ENCODE results near the gene TBX20. TPM values are rescaled to one million over a fixed set of nuclear protein-coding genes. Genes with fewer than 3 reads are reported as not detected.
"Not testable (repeated sequence)": the region's sequence is repeated elsewhere in the genome, so short reads cannot be mapped to it uniquely, and the experiment has no call there.

TBX20 gene
- total and polyA plus RNA-seq, 7 donors: not detected

GRCh38 chr7:35216033-35216432 lies 37.9 kb downstream of the TBX20 start:
- H3K9me3 ChIP-seq; H3K4me1 ChIP-seq; H3K27ac ChIP-seq; H3K27me3 ChIP-seq (ENCODE audit: insufficient read depth in 3 of 3, low read length in 2 of 3); H3K36me3 ChIP-seq (ENCODE audit: insufficient read depth in 1 of 2, low read depth in 1 of 2); intact Hi-C loops (cut with DNase I); DNase-seq; H3K4me3 ChIP-seq; ATAC-seq: not testable (repeated sequence)
- WGBS, 3 donors: 57 to 68% (median 67%) methylated on average over 3 of the region's 3 CpGs

GRCh38 chr7:35215063-35215462 lies 38.8 kb downstream of the TBX20 start:
- WGBS, 3 donors: 69 to 85% (median 85%) methylated on average over 2 of the region's 3 CpGs
- ATAC-seq; H3K36me3 ChIP-seq (ENCODE audit: insufficient read depth in 1 of 2, low read depth in 1 of 2); H3K9me3 ChIP-seq; intact Hi-C loops (cut with DNase I); H3K4me1 ChIP-seq; H3K4me3 ChIP-seq; H3K27ac ChIP-seq; DNase-seq; H3K27me3 ChIP-seq (ENCODE audit: insufficient read depth in 3 of 3, low read length in 2 of 3): not testable (repeated sequence)

- DNase-seq; ATAC-seq; H3K27ac ChIP-seq; intact Hi-C loops (cut with DNase I); H3K36me3 ChIP-seq (ENCODE audit: insufficient read depth in 1 of 2, low read depth in 1 of 2); H3K9me3 ChIP-seq; H3K27me3 ChIP-seq (ENCODE audit: insufficient read depth in 3 of 3, low read length in 2 of 3); H3K4me3 ChIP-seq; H3K4me1 ChIP-seq: not testable (repeated sequence)
Measured at GRCh38 chr7:35206924-35207323, 47.0 kb downstream of the TBX20 start.

GRCh38 chr7:35204850-35205249 lies 49.0 kb downstream of the TBX20 start:
- H3K27ac ChIP-seq; intact Hi-C loops (cut with DNase I): not testable (repeated sequence)
- WGBS, 3 donors: 61 to 83% (median 80%) methylated on average over 1 of the region's 1 CpG

GRCh38 chr7:35204031-35204430 lies 49.9 kb downstream of the TBX20 start:
- H3K36me3 ChIP-seq (ENCODE audit: insufficient read depth in 1 of 2, low read depth in 1 of 2); DNase-seq; H3K27me3 ChIP-seq (ENCODE audit: insufficient read depth in 3 of 3, low read length in 2 of 3); intact Hi-C loops (cut with DNase I); H3K4me3 ChIP-seq; H3K4me1 ChIP-seq; H3K27ac ChIP-seq; ATAC-seq; H3K9me3 ChIP-seq: not testable (repeated sequence)
- 76 to 83% (median 82%) methylated on average over 4 to 5 of the region's 5 CpGs for WGBS, 3 donors

More at GRCh38 chr7:35204850-35205249, 49.0 kb downstream of the TBX20 start:
- H3K36me3 ChIP-seq (ENCODE audit: insufficient read depth in 1 of 2, low read depth in 1 of 2); H3K27me3 ChIP-seq (ENCODE audit: insufficient read depth in 3 of 3, low read length in 2 of 3); H3K9me3 ChIP-seq; H3K4me1 ChIP-seq; H3K4me3 ChIP-seq; DNase-seq; ATAC-seq: not testable (repeated sequence)

GRCh38 chr7:35202353-35202752 lies 51.5 kb downstream of the TBX20 start:
- H3K27me3 ChIP-seq (ENCODE audit: insufficient read depth in 3 of 3, low read length in 2 of 3); H3K27ac ChIP-seq; H3K4me3 ChIP-seq; H3K36me3 ChIP-seq (ENCODE audit: insufficient read depth in 1 of 2, low read depth in 1 of 2); ATAC-seq; intact Hi-C loops (cut with DNase I); H3K9me3 ChIP-seq; DNase-seq; H3K4me1 ChIP-seq: not testable (repeated sequence)
- 78 to 88% (median 83%) methylated on average over 6 of the region's 6 CpGs for WGBS, 3 donors

- 68 to 84% (median 83%) methylated on average over 2 of the region's 2 CpGs for WGBS, 3 donors
- DNase-seq; H3K27ac ChIP-seq; H3K36me3 ChIP-seq (ENCODE audit: insufficient read depth in 1 of 2, low read depth in 1 of 2); H3K9me3 ChIP-seq; ATAC-seq; H3K4me1 ChIP-seq; H3K27me3 ChIP-seq (ENCODE audit: insufficient read depth in 3 of 3, low read length in 2 of 3); H3K4me3 ChIP-seq; intact Hi-C loops (cut with DNase I): not testable (repeated sequence)
Measured at GRCh38 chr7:35200170-35200569, 53.7 kb downstream of the TBX20 start.

- intact Hi-C loops (cut with DNase I); ATAC-seq; H3K27me3 ChIP-seq (ENCODE audit: insufficient read depth in 3 of 3, low read length in 2 of 3); H3K4me3 ChIP-seq; H3K27ac ChIP-seq; H3K4me1 ChIP-seq; DNase-seq; H3K9me3 ChIP-seq; H3K36me3 ChIP-seq (ENCODE audit: insufficient read depth in 1 of 2, low read depth in 1 of 2): not testable (repeated sequence)
- 74 to 82% (median 79%) methylated on average over 2 of the region's 2 CpGs for whole genome bisulfite sequencing, 3 donors
Measured at GRCh38 chr7:35198370-35199140, 55.3 kb downstream of the TBX20 start.

- intact Hi-C loops (cut with DNase I); H3K4me1 ChIP-seq; H3K27ac ChIP-seq; H3K27me3 ChIP-seq (ENCODE audit: insufficient read depth in 3 of 3, low read length in 2 of 3); H3K36me3 ChIP-seq (ENCODE audit: insufficient read depth in 1 of 2, low read depth in 1 of 2); H3K4me3 ChIP-seq; DNase-seq; ATAC-seq; H3K9me3 ChIP-seq: not testable (repeated sequence)
- WGBS, 3 donors: 86 to 87% (median 87%) methylated on average over 4 of the region's 4 CpGs
Measured at GRCh38 chr7:35191571-35191970, 62.3 kb downstream of the TBX20 start.

Data from psoas muscle (tissue), 8 donors.